ENCODE results near the gene ZNF646.

The ZNF646 gene

DNA sequence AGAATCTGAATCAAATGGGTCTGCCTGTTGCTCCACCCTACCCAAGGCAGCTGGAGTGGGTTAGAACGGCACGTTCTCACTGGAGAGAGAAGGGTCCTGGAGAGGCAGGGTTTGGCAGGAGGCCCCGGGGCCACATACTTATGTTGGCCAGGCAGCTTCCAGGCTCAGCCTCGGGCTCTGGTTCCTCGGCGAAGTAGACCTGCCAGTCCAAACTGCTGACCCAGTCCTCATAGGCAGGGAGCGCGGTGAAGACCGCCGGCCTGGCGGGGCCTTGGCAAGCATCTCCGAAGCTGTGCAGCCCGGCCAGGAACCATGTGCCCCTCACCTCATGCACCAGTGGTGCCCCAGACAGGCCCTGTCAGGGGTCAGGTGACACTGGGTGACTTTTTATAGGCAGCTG is 9.8 kb downstream of the ZNF646 start:
- Histone ChIP-seq H3K4me3 (ENCODE audit: low read length, poor library complexity, severe bottlenecking) (no peak overlapping the region), H2AFZ (ENCODE audit: low read length) (no peak overlapping the region), H3K9me2 (replicated peaks; ENCODE audit: low read depth, low read length) (no peaks in the 10 kb centered on the region), H3K4me2 (ENCODE audit: low read depth, low read length, poor library complexity, severe bottlenecking) (no peak overlapping the region), H3K9ac (ENCODE audit: low read depth, low read length, poor library complexity, severe bottlenecking) (no peak overlapping the region), H3K36me3 (ENCODE audit: insufficient read depth, low read length) (peaks cover 23% of the 10 kb centered on the region; the same call in 1 of the 2 replicates), H4K20me1 (ENCODE audit: insufficient read depth, low read length, poor library complexity, severe bottlenecking) (peaks cover 27% of the 10 kb centered on the region), H3K4me1 (ENCODE audit: insufficient read depth, low read length, poor library complexity, severe bottlenecking) (peaks cover 4% of the 10 kb centered on the region), H3F3A (ENCODE audit: low read depth) (no peaks in the 10 kb centered on the region), H3K27me3 (ENCODE audit: insufficient read depth, low read length, poor library complexity, severe bottlenecking) (no peaks in the 10 kb centered on the region), H3K9me3 (ENCODE audit: insufficient read depth, low read depth, low read length) (no peaks in the 10 kb centered on the region), H3K79me2 (ENCODE audit: insufficient read depth, low read length) (peaks cover 15% of the 10 kb centered on the region; the same call in 1 of the 2 replicates)
- TF ChIP-seq, protein P1, sequence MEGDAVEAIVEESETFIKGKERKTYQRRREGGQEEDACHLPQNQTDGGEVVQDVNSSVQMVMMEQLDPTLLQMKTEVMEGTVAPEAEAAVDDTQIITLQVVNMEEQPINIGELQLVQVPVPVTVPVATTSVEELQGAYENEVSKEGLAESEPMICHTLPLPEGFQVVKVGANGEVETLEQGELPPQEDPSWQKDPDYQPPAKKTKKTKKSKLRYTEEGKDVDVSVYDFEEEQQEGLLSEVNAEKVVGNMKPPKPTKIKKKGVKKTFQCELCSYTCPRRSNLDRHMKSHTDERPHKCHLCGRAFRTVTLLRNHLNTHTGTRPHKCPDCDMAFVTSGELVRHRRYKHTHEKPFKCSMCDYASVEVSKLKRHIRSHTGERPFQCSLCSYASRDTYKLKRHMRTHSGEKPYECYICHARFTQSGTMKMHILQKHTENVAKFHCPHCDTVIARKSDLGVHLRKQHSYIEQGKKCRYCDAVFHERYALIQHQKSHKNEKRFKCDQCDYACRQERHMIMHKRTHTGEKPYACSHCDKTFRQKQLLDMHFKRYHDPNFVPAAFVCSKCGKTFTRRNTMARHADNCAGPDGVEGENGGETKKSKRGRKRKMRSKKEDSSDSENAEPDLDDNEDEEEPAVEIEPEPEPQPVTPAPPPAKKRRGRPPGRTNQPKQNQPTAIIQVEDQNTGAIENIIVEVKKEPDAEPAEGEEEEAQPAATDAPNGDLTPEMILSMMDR (conservative IDR thresholded peaks at IDR 0.05; ENCODE audit: low read length): no peak
- TF ChIP-seq EZH2phosphoT487 (IDR thresholded peaks at IDR 0.05; ENCODE audit: borderline replicate concordance): no peak

DNA sequence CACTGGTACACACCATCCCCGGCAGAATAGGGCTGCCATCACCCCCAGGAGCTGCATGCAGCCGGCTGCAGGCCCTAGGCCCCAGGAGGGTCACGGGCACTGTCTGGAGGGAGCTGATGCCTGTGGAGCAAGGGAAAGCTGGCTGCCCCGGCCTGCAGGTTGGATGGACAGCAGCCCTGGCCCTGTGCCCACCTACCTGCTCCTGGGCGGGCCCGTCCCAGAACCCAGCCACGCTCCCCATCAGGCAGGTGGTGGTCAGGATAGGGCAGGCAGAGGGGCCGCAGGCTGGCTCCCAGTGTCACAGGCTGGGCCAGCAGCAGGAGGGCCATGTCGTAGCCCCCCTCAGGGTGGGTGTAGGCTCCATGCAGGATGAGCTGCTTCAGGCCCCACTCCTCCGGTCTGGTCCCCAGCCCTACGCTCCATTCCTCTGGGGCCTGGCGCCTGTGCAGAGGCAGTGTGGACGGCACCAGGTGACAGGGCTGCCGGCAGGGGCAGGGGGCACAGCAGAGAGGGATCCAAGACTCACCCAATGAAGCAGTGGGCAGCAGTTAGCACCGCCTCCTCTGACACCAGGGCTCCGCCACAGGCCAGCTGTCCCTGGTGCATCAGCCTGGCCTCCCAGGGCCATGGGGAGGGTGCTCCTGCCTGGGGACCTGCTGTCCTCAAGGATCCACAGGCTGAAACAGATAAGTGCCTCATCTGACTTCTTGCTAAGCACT is 10.5 kb downstream of the ZNF646 start:
- peaks cover 22% of the 10 kb centered on the region; the same call in 1 of the 2 replicates for H3K36me3 ChIP-seq (ENCODE audit: insufficient read depth, low read length)
- no peaks in the 10 kb centered on the region for H3K9me2 ChIP-seq (replicated peaks; ENCODE audit: low read depth, low read length)
- no peak overlapping the region for H3K4me3 ChIP-seq (ENCODE audit: low read length, poor library complexity, severe bottlenecking)
- TF ChIP-seq, protein P1 (conservative IDR thresholded peaks at IDR 0.05; ENCODE audit: low read length): no peak
- TF ChIP-seq EZH2phosphoT487 (IDR thresholded peaks at IDR 0.05; ENCODE audit: borderline replicate concordance): no peak
- no peaks in the 10 kb centered on the region for H3K27me3 ChIP-seq (ENCODE audit: insufficient read depth, low read length, poor library complexity, severe bottlenecking)
- H3K9ac ChIP-seq (ENCODE audit: low read depth, low read length, poor library complexity, severe bottlenecking): no peak overlapping the region
- no peak overlapping the region for H2AFZ ChIP-seq (ENCODE audit: low read length)
- H3K9me3 ChIP-seq (ENCODE audit: insufficient read depth, low read depth, low read length): no peaks in the 10 kb centered on the region
- no peaks in the 10 kb centered on the region for H3F3A ChIP-seq (ENCODE audit: low read depth)
- peaks cover 13% of the 10 kb centered on the region; the same call in 1 of the 2 replicates for H3K79me2 ChIP-seq (ENCODE audit: insufficient read depth, low read length)
- H3K4me1 ChIP-seq (ENCODE audit: insufficient read depth, low read length, poor library complexity, severe bottlenecking): peaks cover 4% of the 10 kb centered on the region
- H3K4me2 ChIP-seq (ENCODE audit: low read depth, low read length, poor library complexity, severe bottlenecking): no peak overlapping the region
- peaks cover 21% of the 10 kb centered on the region for H4K20me1 ChIP-seq (ENCODE audit: insufficient read depth, low read length, poor library complexity, severe bottlenecking)

DNA sequence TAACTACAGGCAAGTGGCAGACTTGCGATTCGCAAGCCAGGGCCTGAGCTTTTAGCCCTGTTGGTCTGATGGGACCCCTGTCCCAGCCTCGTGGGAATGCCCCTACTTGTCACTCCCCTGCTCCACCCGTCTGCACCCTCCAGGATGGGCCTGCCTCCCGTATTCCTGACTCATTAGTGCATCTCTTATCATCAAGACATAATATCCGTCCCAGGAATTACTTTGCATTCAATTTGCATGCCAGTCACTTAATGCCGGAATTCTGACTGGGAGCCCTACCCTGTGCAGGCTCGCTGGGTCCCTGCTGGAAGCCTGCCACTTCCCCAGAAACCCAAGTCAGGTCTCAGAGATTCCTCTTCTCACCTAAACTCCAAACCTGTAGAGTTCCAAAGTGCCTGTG is 11.2 kb downstream of the ZNF646 start:
- Histone ChIP-seq H3K9me3 (ENCODE audit: insufficient read depth, low read depth, low read length) (no peaks in the 10 kb centered on the region), H3K36me3 (ENCODE audit: insufficient read depth, low read length) (peaks cover 22% of the 10 kb centered on the region; the same call in 1 of the 2 replicates), H4K20me1 (ENCODE audit: insufficient read depth, low read length, poor library complexity, severe bottlenecking) (peaks cover 21% of the 10 kb centered on the region), H3K79me2 (ENCODE audit: insufficient read depth, low read length) (peaks cover 9% of the 10 kb centered on the region; the same call in 1 of the 2 replicates), H3K4me3 (ENCODE audit: low read length, poor library complexity, severe bottlenecking) (no peak overlapping the region), H3K4me2 (ENCODE audit: low read depth, low read length, poor library complexity, severe bottlenecking) (no peak overlapping the region), H2AFZ (ENCODE audit: low read length) (no peak overlapping the region), H3K27me3 (ENCODE audit: insufficient read depth, low read length, poor library complexity, severe bottlenecking) (no peaks in the 10 kb centered on the region), H3K4me1 (ENCODE audit: insufficient read depth, low read length, poor library complexity, severe bottlenecking) (peaks cover 4% of the 10 kb centered on the region), H3K9ac (ENCODE audit: low read depth, low read length, poor library complexity, severe bottlenecking) (no peak overlapping the region), H3F3A (ENCODE audit: low read depth) (no peaks in the 10 kb centered on the region), H3K9me2 (replicated peaks; ENCODE audit: low read depth, low read length) (no peaks in the 10 kb centered on the region)
- TF ChIP-seq EZH2phosphoT487 (IDR thresholded peaks at IDR 0.05; ENCODE audit: borderline replicate concordance): no peak
